ENCODE data around the gene NKAPL.

DNA sequence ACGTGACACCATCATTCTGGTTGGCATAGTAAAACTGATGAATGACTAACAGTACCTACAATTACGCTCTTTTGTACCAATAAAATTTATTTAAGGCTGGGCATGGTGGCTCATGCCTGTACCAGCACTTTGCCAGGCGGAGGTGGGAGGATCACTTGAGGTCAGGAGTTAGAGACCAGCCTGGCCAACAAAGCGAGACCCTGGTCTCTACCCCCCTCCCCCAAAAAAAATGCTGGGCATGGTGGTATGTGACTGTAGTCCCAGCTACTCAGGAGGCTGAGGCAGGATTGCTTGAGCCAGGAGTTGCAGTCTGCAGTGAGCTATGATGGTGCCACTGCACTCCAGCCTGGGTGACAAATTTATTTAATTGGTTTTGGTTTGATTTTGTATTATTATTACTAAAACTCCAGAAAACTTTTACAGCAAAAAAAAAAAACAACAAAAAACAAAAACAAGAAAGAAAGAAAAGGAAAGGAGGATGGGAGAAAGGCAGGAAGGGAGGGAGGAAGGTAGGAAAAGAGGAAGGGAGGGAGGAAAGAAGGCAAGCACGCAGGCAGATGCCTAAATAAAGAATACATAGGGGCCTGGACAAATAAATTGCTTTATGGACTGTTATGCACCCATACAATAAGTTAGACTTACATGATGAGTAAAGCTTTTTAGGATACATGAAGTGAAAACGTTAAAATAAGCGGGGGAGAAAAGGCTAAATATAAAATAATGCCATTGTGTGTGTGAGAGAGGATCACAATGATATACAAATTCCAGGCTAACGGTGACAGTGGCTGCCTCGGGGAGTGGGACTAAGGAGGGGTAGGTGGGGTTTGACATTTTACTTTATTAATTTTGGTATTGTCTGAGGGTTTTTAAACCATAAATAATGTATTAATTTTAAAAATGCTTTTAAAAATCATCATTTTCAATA, 34.7 kb upstream of the NKAPL start:
- TF ChIP-seq EZH2 (IDR thresholded peaks at IDR 0.05) (no peak), POLR2AphosphoS5 (IDR thresholded peaks at IDR 0.05; ENCODE audit: borderline replicate concordance, low read depth, low read length) (no peak)

Data from SK-N-MC (cell line).